GM18498 (cell line): ENCODE measurements around the gene FSD1L.
"Not testable (repeated sequence)": the region's sequence is repeated elsewhere in the genome, so short reads cannot be mapped to it uniquely, and the experiment has no call there.

Experiments used
- ATAC-seq: cut with Tn5 transposase; IDR thresholded peaks from one replicate; pipeline ENCODE4 v1.9.1; 2021; ENCODE audit warnings: mild to moderate bottlenecking, moderate library complexity; ENCODE audit not compliant: unreplicated experiment

FSD1L gene

GRCh38 chr9:105479846-105480245, 32.0 kb downstream of the FSD1L start:
- no peak for ATAC-seq

- ATAC-seq, result peak; percentile 85
Observed at GRCh38 chr9:105483618-105484017, 35.8 kb downstream of the FSD1L start.

GRCh38 chr9:105484226-105484625, 36.4 kb downstream of the FSD1L start:
- ATAC-seq, result no peak

- ATAC-seq, result no peak
Observed at GRCh38 chr9:105485131-105485530, 37.3 kb downstream of the FSD1L start.

- no peak for ATAC-seq
Observed at GRCh38 chr9:105496826-105497225, 49.0 kb downstream of the FSD1L start.

GRCh38 chr9:105497704-105498103, 49.9 kb downstream of the FSD1L start:
- ATAC-seq, result no peak

- ATAC-seq, result peak; percentile 80
Observed at GRCh38 chr9:105500108-105500766, 52.4 kb downstream of the FSD1L start.

GRCh38 chr9:105501414-105501813, 53.6 kb downstream of the FSD1L start:
- no peak for ATAC-seq

- ATAC-seq, result no peak
Observed at GRCh38 chr9:105502276-105502675, 54.4 kb downstream of the FSD1L start.

GRCh38 chr9:105503881-105504280, 56.0 kb downstream of the FSD1L start:
- ATAC-seq, result peak; percentile 42

- no peak for ATAC-seq
Observed at GRCh38 chr9:105507096-105507790, 59.4 kb downstream of the FSD1L start.

- no peak for ATAC-seq
Observed at GRCh38 chr9:105508530-105508929, 60.7 kb downstream of the FSD1L start.

GRCh38 chr9:105510024-105510423, 62.2 kb downstream of the FSD1L start:
- ATAC-seq, result peak; percentile 88

GRCh38 chr9:105511446-105511845, 63.6 kb downstream of the FSD1L start:
- ATAC-seq, result no peak

- ATAC-seq, result no peak
Observed at GRCh38 chr9:105515811-105516413, 68.1 kb downstream of the FSD1L start.

GRCh38 chr9:105519710-105520369, 72.0 kb downstream of the FSD1L start:
- ATAC-seq, result peak; percentile 75

GRCh38 chr9:105520992-105521391, 73.2 kb downstream of the FSD1L start:
- not testable (repeated sequence) for ATAC-seq

GRCh38 chr9:105522618-105523385, 75.0 kb downstream of the FSD1L start:
- ATAC-seq, result peak; percentile 86

GRCh38 chr9:105531530-105531929, 83.7 kb downstream of the FSD1L start:
- ATAC-seq, result no peak

- peak; percentile 57 for ATAC-seq
Observed at GRCh38 chr9:105535920-105536668, 88.3 kb downstream of the FSD1L start.
